ENCODE results near the gene OPCML. TPM values are rescaled to one million over a fixed set of nuclear protein-coding genes. Genes with fewer than 3 reads are reported as not detected.

The OPCML gene
- total RNA-seq, 1 donor from 2014 or later: 4.1 TPM

DNA sequence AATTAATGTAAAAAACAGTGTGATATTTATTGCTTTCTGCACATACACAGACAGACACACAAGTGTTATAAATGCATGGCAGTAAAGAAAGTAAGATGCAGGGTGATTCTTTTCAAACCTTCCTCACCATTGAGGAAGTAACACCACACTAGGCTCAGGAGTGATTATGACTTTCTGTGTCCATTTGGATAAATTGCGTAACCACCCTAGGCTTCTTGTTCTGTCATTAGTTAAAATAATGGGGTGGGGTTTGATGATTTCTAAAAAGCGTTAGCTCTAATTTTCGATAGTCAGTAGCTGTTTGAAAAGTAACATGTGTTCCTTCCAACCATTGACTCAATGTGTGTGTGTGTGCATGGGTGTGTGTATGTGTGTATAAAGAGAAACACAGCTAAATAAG lies 1081.7 kb downstream of the OPCML start:
- Mint-ChIP-seq H3K4me1 (ENCODE audit: unreplicated experiment) (peaks cover 8% of the 10 kb centered on the region), H3K27me3 (ENCODE audit: unreplicated experiment) (peaks cover 1% of the 10 kb centered on the region), H3K4me3 (ENCODE audit: unreplicated experiment) (no peak overlapping the region), H3K36me3 (ENCODE audit: low read depth, unreplicated experiment) (peaks cover 7% of the 10 kb centered on the region), H3K27ac (ENCODE audit: unreplicated experiment) (no peak overlapping the region), H3K9me3 (ENCODE audit: unreplicated experiment) (no peaks in the 10 kb centered on the region)
- DNase-seq (ENCODE audit: low spot score): no peak
- TF ChIP-seq, protein P1, sequence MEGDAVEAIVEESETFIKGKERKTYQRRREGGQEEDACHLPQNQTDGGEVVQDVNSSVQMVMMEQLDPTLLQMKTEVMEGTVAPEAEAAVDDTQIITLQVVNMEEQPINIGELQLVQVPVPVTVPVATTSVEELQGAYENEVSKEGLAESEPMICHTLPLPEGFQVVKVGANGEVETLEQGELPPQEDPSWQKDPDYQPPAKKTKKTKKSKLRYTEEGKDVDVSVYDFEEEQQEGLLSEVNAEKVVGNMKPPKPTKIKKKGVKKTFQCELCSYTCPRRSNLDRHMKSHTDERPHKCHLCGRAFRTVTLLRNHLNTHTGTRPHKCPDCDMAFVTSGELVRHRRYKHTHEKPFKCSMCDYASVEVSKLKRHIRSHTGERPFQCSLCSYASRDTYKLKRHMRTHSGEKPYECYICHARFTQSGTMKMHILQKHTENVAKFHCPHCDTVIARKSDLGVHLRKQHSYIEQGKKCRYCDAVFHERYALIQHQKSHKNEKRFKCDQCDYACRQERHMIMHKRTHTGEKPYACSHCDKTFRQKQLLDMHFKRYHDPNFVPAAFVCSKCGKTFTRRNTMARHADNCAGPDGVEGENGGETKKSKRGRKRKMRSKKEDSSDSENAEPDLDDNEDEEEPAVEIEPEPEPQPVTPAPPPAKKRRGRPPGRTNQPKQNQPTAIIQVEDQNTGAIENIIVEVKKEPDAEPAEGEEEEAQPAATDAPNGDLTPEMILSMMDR (IDR thresholded peaks at IDR 0.05; ENCODE audit: unreplicated experiment): no peak

DNA sequence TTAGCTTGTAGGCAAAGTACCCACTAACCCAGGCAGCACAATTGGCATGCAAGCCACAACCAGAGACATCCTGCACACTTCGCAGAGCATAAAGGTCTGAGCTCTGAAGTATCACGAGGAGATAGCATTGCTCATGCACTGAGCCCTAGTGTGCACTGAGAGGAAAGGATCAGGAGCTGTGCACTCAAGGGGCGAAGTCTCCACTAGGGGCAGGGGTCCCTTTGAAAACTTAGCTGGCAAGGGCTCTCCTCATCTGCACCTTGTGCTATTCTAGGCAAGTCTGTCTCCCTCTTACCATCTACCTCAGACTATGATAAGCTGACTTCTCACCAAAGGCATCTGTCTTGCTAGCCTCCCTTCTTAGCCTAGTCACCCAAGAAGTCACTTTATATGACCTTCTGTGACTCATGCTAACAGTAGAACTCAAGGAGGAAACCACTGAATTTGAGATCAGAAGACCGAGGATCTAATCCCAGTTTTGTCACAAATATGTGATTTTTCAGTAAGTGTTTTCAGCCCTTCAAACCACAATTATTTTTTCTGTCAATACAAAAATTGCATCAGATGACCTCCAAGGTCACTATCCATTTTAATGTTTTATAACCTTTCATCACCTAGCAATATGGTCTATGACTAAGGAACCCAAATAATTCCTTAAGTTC lies 1083.8 kb downstream of the OPCML start:
- no peak overlapping the region for H3K27ac Mint-ChIP-seq (ENCODE audit: unreplicated experiment)
- peaks cover 12% of the 10 kb centered on the region for H3K4me1 Mint-ChIP-seq (ENCODE audit: unreplicated experiment)
- TF ChIP-seq, protein P1 (IDR thresholded peaks at IDR 0.05; ENCODE audit: unreplicated experiment): no peak
- no peak overlapping the region for H3K4me3 Mint-ChIP-seq (ENCODE audit: unreplicated experiment)
- H3K27me3 Mint-ChIP-seq (ENCODE audit: unreplicated experiment): peaks cover 1% of the 10 kb centered on the region
- no peaks in the 10 kb centered on the region for H3K9me3 Mint-ChIP-seq (ENCODE audit: unreplicated experiment)
- H3K36me3 Mint-ChIP-seq (ENCODE audit: low read depth, unreplicated experiment): peaks cover 7% of the 10 kb centered on the region
- DNase-seq (ENCODE audit: low spot score): no peak

DNA sequence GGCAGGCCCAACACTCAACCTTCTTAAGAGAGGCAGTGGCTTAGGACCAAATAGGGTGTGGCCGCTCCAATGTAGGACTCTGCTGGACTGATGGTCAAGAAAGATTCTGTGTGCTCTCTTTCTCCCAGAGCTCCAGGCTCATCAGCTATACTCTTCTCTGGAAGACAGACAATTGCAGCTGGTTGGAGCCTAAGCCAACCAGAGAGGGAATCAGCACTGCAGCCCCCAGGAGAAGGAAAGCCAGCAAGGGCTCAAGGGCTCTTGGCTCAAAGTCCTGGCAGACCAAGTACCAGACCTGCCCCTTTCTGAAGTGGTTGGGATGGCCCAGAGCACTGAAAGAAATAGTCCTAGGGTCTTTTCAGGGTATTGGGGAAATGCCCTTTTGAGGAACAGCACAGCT lies 1084.5 kb downstream of the OPCML start:
- no peak for DNase-seq (ENCODE audit: low spot score)
- Mint-ChIP-seq H3K9me3 (ENCODE audit: unreplicated experiment) (no peaks in the 10 kb centered on the region), H3K4me1 (ENCODE audit: unreplicated experiment) (peaks cover 16% of the 10 kb centered on the region), H3K4me3 (ENCODE audit: unreplicated experiment) (no peak overlapping the region), H3K36me3 (ENCODE audit: low read depth, unreplicated experiment) (peaks cover 4% of the 10 kb centered on the region), H3K27ac (ENCODE audit: unreplicated experiment) (no peak overlapping the region), H3K27me3 (ENCODE audit: unreplicated experiment) (peaks cover 1% of the 10 kb centered on the region)
- TF ChIP-seq, protein P1 (IDR thresholded peaks at IDR 0.05; ENCODE audit: unreplicated experiment): no peak

DNA sequence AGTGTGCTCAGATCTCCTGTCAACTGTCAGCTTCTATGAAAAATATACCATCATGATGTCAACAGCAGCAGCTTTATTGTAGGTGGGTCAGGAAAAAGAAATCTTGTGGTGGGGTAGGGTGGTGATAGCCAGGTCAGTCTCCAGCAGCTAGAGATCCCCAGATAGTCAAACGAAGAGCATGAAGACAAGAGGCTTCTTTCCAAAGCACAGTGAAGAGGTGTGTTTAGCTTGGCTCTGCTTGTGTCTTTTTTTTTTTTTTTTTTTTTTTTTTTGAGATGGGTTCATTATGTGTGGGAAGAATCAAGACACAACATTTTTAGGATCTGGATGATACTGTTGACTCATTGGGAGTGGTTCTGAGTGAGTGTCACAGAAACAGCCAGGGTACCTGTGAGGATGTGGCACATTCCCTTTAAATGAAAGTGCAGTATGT lies 1086.4 kb downstream of the OPCML start:
- Mint-ChIP-seq H3K4me1 (ENCODE audit: unreplicated experiment) (peaks cover 25% of the 10 kb centered on the region), H3K36me3 (ENCODE audit: low read depth, unreplicated experiment) (no peaks in the 10 kb centered on the region), H3K9me3 (ENCODE audit: unreplicated experiment) (no peaks in the 10 kb centered on the region), H3K27me3 (ENCODE audit: unreplicated experiment) (peaks cover 1% of the 10 kb centered on the region), H3K4me3 (ENCODE audit: unreplicated experiment) (no peak overlapping the region), H3K27ac (ENCODE audit: unreplicated experiment) (no peak overlapping the region)
- DNase-seq (ENCODE audit: low spot score): no peak
- TF ChIP-seq, protein P1 (IDR thresholded peaks at IDR 0.05; ENCODE audit: unreplicated experiment): no peak

DNA sequence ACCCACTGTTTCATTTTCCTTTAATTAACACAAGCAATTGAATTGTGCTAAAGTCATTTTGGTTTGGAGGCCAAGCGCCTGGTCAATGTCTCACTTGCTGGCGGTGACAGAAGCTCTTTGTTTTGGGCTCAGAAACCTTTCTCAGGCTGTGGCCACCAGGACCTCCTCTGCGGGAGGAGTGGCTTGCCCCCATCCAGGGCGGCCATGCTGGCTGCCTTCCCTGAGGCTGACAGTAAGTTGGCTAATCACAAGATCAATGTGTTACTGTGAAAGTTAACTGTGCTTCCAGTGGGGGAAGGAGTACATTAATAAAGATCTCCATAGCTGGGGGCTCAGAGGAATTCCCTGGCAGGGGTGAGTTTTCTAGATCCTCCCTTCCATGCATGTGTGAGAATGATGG lies 1087.4 kb downstream of the OPCML start:
- Mint-ChIP-seq H3K36me3 (ENCODE audit: low read depth, unreplicated experiment) (no peaks in the 10 kb centered on the region), H3K27ac (ENCODE audit: unreplicated experiment) (no peak overlapping the region), H3K4me3 (ENCODE audit: unreplicated experiment) (no peak overlapping the region), H3K27me3 (ENCODE audit: unreplicated experiment) (peaks cover 1% of the 10 kb centered on the region), H3K9me3 (ENCODE audit: unreplicated experiment) (no peaks in the 10 kb centered on the region), H3K4me1 (ENCODE audit: unreplicated experiment) (peaks cover 30% of the 10 kb centered on the region)
- DNase-seq (ENCODE audit: low spot score): no peak
- TF ChIP-seq, protein P1 (IDR thresholded peaks at IDR 0.05; ENCODE audit: unreplicated experiment): no peak
